ENCODE data around the gene CHKB. TPM values are rescaled to one million over a fixed set of nuclear protein-coding genes. Genes with fewer than 3 reads are reported as not detected.

Gene CHKB
- 100 to 1,000 TPM in 1 of 2 donors, 10 to 100 TPM in 1; 52.1 to 112 TPM for total RNA-seq

DNA sequence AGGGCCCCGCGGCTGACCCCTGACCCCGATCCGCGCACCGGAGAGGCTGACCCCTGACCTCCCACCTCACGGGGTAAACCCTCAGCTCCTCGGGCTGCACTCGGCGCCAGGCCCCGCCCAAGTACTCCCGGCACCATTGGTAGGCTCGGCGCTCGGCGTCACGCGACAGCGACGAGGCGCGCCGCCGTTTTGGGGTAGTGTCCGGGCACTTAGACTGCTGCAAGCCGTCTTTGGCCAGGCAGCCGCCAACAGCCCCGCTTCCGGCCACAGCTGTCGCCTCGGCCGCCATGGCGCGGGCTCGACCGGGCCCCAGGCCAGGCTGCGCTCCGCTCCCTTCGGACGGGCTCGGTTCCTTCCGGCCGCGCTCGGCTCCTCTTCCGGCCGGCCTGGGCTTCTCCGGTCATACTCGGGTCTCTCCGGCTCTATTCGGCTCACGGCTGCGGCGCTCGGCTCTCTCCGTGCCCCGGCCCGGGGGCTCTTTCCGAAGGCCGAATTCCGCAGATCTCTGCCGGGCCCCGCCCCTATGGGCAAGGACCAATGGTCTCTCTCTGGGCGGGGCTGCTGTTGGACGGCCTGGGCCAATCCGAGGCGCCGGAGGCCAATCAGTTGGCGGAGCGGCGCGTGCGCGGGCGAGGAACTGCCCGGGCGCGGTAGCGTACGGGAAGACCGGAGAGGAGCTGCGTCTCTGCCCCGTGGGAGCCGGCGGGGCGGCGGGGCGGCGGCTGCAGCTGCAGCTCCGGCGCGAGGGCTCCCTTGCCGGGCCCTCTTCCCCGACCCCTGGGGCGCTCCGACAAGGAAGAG lies at the start of gene CHKB:
Gene CHKB, minus strand, starts transcription at position 357 of the 801 bp plus-strand sequence. Its CDS starts 68 bp downstream, at position 289.
- no peaks in the 10 kb centered on the region for H3K9me3 ChIP-seq
- WGBS = under 1% methylated on average over 48 of the region's 96 CpGs
- peak within 1 kb of the TSS; percentile 95 to 98 for H3K27ac ChIP-seq
- DNase-seq (ENCODE audit: low spot score) = peak; percentile 99
- peaks cover 12% of the 10 kb centered on the region for H3K4me1 ChIP-seq (replicated peaks)
- intact Hi-C loops (cut with DNase I) = loop anchor here (5.0 kb wide), 1 partner anchor 45 kb away; the partner anchor contains the start of gene ARSA
- peak; percentile 97 for TF ChIP-seq POLR2A (IDR thresholded peaks at IDR 0.05)
- TF ChIP-seq, protein P1, sequence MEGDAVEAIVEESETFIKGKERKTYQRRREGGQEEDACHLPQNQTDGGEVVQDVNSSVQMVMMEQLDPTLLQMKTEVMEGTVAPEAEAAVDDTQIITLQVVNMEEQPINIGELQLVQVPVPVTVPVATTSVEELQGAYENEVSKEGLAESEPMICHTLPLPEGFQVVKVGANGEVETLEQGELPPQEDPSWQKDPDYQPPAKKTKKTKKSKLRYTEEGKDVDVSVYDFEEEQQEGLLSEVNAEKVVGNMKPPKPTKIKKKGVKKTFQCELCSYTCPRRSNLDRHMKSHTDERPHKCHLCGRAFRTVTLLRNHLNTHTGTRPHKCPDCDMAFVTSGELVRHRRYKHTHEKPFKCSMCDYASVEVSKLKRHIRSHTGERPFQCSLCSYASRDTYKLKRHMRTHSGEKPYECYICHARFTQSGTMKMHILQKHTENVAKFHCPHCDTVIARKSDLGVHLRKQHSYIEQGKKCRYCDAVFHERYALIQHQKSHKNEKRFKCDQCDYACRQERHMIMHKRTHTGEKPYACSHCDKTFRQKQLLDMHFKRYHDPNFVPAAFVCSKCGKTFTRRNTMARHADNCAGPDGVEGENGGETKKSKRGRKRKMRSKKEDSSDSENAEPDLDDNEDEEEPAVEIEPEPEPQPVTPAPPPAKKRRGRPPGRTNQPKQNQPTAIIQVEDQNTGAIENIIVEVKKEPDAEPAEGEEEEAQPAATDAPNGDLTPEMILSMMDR (IDR thresholded peaks at IDR 0.05) = peak in 1 of 4 experiments; percentile 29
- peak; percentile 95 for TF ChIP-seq POLR2AphosphoS5 (IDR thresholded peaks at IDR 0.05)
- H3K4me3 ChIP-seq = peak within 1 kb of the TSS; percentile 71 to 84
- H3K36me3 ChIP-seq = no peaks in the 10 kb centered on the region
- H3K27me3 ChIP-seq (replicated peaks; ENCODE audit: insufficient read depth) = no peaks in the 10 kb centered on the region

- intact Hi-C loops (cut with DNase I) = no loop called here
- no peaks in the 10 kb centered on the region for H3K36me3 ChIP-seq
- H3K9me3 ChIP-seq = no peaks in the 10 kb centered on the region
- H3K27me3 ChIP-seq (replicated peaks; ENCODE audit: insufficient read depth) = no peaks in the 10 kb centered on the region
- no peak overlapping the region for H3K27ac ChIP-seq
- no peaks in the 10 kb centered on the region for H3K4me1 ChIP-seq (replicated peaks)
- 88% methylated on average over 5 of the region's 5 CpGs for WGBS
- no peak for DNase-seq (ENCODE audit: low spot score)
- TF ChIP-seq, protein P1 (IDR thresholded peaks at IDR 0.05) = no peak
- no peak for TF ChIP-seq POLR2A (IDR thresholded peaks at IDR 0.05)
- TF ChIP-seq POLR2AphosphoS5 (IDR thresholded peaks at IDR 0.05) = no peak
- no peak overlapping the region for H3K4me3 ChIP-seq
Measured at GRCh38 chr22:50630376-50630775, 47.7 kb upstream of the CHKB start.

- DNase-seq (ENCODE audit: low spot score) = no peak
- no peak for TF ChIP-seq POLR2AphosphoS5 (IDR thresholded peaks at IDR 0.05)
- no peak for TF ChIP-seq POLR2A (IDR thresholded peaks at IDR 0.05)
- TF ChIP-seq, protein P1 (IDR thresholded peaks at IDR 0.05) = no peak
- Histone ChIP-seq H3K4me3 (peak overlapping the region; percentile 60 to 61), H3K9me3 (no peaks in the 10 kb centered on the region), H3K27ac (peak overlapping the region; percentile 67 to 78), H3K4me1 (replicated peaks) (no peaks in the 10 kb centered on the region), H3K27me3 (replicated peaks; ENCODE audit: insufficient read depth) (no peaks in the 10 kb centered on the region), H3K36me3 (no peaks in the 10 kb centered on the region)
- WGBS = 27% methylated on average over 16 of the region's 16 CpGs
- intact Hi-C loops (cut with DNase I) = loop anchor here (5.0 kb wide), 1 partner anchor 46 kb away; the partner anchor contains the start of gene CHKB
Measured at GRCh38 chr22:50628543-50629134, 46.0 kb upstream of the CHKB start.

GRCh38 chr22:50627642-50628542 lies 45.2 kb upstream of the CHKB start, which contains the start of gene ARSA:
ARSA (minus strand) TSS chr22:50628152; CDS start chr22:50627779, 373 bp downstream.
- Histone ChIP-seq H3K4me1 (replicated peaks) (no peaks in the 10 kb centered on the region), H3K9me3 (no peaks in the 10 kb centered on the region), H3K27ac (peak within 1 kb of the TSS; percentile 77 to 78), H3K4me3 (peak within 1 kb of the TSS; percentile 60 to 61), H3K27me3 (replicated peaks; ENCODE audit: insufficient read depth) (no peaks in the 10 kb centered on the region), H3K36me3 (no peaks in the 10 kb centered on the region)
- TF ChIP-seq POLR2A (IDR thresholded peaks at IDR 0.05) = peak; percentile 69
- TF ChIP-seq, protein P1 (IDR thresholded peaks at IDR 0.05) = peak in 3 of 4 experiments; percentile 19 to 43 (median 24)
- TF ChIP-seq POLR2AphosphoS5 (IDR thresholded peaks at IDR 0.05) = peak; percentile 63
- intact Hi-C loops (cut with DNase I) = loop anchor here (5.0 kb wide), 1 partner anchor 46 kb away; the partner anchor contains the start of gene CHKB
- DNase-seq (ENCODE audit: low spot score) = peak; percentile 81
- 4% methylated on average over 79 of the region's 88 CpGs for WGBS

Measured in prostate gland (tissue), 2 donors.